HG03095 (cell line): ENCODE measurements around the gene TMEM163.

Experiments used
- ATAC-seq: cut with Tn5 transposase; IDR thresholded peaks from one replicate; pipeline ENCODE4 v1.9.1; 2021; ENCODE audit warnings: moderate library complexity; ENCODE audit not compliant: unreplicated experiment

The TMEM163 gene

GRCh38 chr2:134693359-134694330, 25.2 kb downstream of the TMEM163 start:
- no peak for ATAC-seq

GRCh38 chr2:134692499-134692898, 26.3 kb downstream of the TMEM163 start:
- peak; percentile 66 for ATAC-seq

- ATAC-seq = no peak
Measured at GRCh38 chr2:134690629-134691215, 28.1 kb downstream of the TMEM163 start.

GRCh38 chr2:134689315-134689714, 29.5 kb downstream of the TMEM163 start:
- no peak for ATAC-seq

GRCh38 chr2:134685967-134686366, 32.8 kb downstream of the TMEM163 start:
- ATAC-seq = no peak

- peak; percentile 78 for ATAC-seq
Measured at GRCh38 chr2:134683561-134684112, 35.2 kb downstream of the TMEM163 start.

GRCh38 chr2:134682726-134683125, 36.1 kb downstream of the TMEM163 start:
- no peak for ATAC-seq

GRCh38 chr2:134681201-134681600, 37.6 kb downstream of the TMEM163 start:
- ATAC-seq = no peak

GRCh38 chr2:134679745-134680144, 39.1 kb downstream of the TMEM163 start:
- no peak for ATAC-seq

GRCh38 chr2:134679294-134679693, 39.5 kb downstream of the TMEM163 start:
- no peak for ATAC-seq

GRCh38 chr2:134677856-134678756, 40.7 kb downstream of the TMEM163 start:
- no peak for ATAC-seq

- ATAC-seq = no peak
Measured at GRCh38 chr2:134676960-134677359, 41.8 kb downstream of the TMEM163 start.

GRCh38 chr2:134675314-134675713, 43.5 kb downstream of the TMEM163 start:
- ATAC-seq = no peak

- no peak for ATAC-seq
Measured at GRCh38 chr2:134674687-134675086, 44.1 kb downstream of the TMEM163 start.

- ATAC-seq = no peak
Measured at GRCh38 chr2:134671513-134671912, 47.3 kb downstream of the TMEM163 start.

- no peak for ATAC-seq
Measured at GRCh38 chr2:134670955-134671354, 47.8 kb downstream of the TMEM163 start.

- ATAC-seq = no peak
Measured at GRCh38 chr2:134669731-134670669, 48.8 kb downstream of the TMEM163 start.

GRCh38 chr2:134668821-134669220, 50.0 kb downstream of the TMEM163 start:
- no peak for ATAC-seq

GRCh38 chr2:134667541-134667940, 51.3 kb downstream of the TMEM163 start:
- no peak for ATAC-seq

- ATAC-seq = no peak
Measured at GRCh38 chr2:134667081-134667480, 51.7 kb downstream of the TMEM163 start.
